NOMO-1 treated with dmso at 0.1 percent for 144 hours (cell line): ENCODE data around the gene CXXC4.
A peak's percentile ranks its signal among the peaks of the same experiment; 100 is the strongest.

Experiments
- DNase-seq: peaks from one replicate; lab custom pipeline; 2025; ENCODE audit not compliant: unreplicated experiment; lab: John Stamatoyannopoulos, UW

Gene CXXC4

GRCh38 chr4:104494822-104495559 lies at the start of gene CXXC4:
CXXC4 (minus strand) TSS chr4:104494894; CDS start chr4:104491802, 3,092 bp downstream.
- DNase-seq, result no peak

GRCh38 chr4:104533156-104533555 lies 38.5 kb upstream of the CXXC4 start:
- no peak for DNase-seq

GRCh38 chr4:104532677-104533076 lies 38.0 kb upstream of the CXXC4 start:
- DNase-seq, result no peak

- DNase-seq, result no peak
Measured at GRCh38 chr4:104531390-104531789, 36.7 kb upstream of the CXXC4 start.

- no peak for DNase-seq
Measured at GRCh38 chr4:104530426-104530825, 35.7 kb upstream of the CXXC4 start.

GRCh38 chr4:104524591-104524990 lies 29.9 kb upstream of the CXXC4 start:
- DNase-seq, result no peak

- no peak for DNase-seq
Measured at GRCh38 chr4:104524026-104524425, 29.3 kb upstream of the CXXC4 start.

GRCh38 chr4:104519588-104519987 lies 24.9 kb upstream of the CXXC4 start:
- no peak for DNase-seq

- no peak for DNase-seq
Measured at GRCh38 chr4:104516884-104517283, 22.2 kb upstream of the CXXC4 start.

- DNase-seq, result no peak
Measured at GRCh38 chr4:104508224-104508623, 13.5 kb upstream of the CXXC4 start.

GRCh38 chr4:104507112-104507511 lies 12.4 kb upstream of the CXXC4 start:
- DNase-seq, result peak; percentile 48

- DNase-seq, result no peak
Measured at GRCh38 chr4:104504536-104504935, 9.8 kb upstream of the CXXC4 start.

GRCh38 chr4:104502471-104502870 lies 7.8 kb upstream of the CXXC4 start:
- DNase-seq, result no peak

- no peak for DNase-seq
Measured at GRCh38 chr4:104501290-104501689, 6.6 kb upstream of the CXXC4 start.

- no peak for DNase-seq
Measured at GRCh38 chr4:104500442-104500841, 5.7 kb upstream of the CXXC4 start.

GRCh38 chr4:104494185-104494584 lies 509 bp downstream of the CXXC4 start:
- no peak for DNase-seq

GRCh38 chr4:104493081-104493831 lies 1.4 kb downstream of the CXXC4 start:
- no peak for DNase-seq

- no peak for DNase-seq
Measured at GRCh38 chr4:104492183-104492771, 2.4 kb downstream of the CXXC4 start.

- DNase-seq, result no peak
Measured at GRCh38 chr4:104491481-104492182, 3.1 kb downstream of the CXXC4 start.

GRCh38 chr4:104490770-104491480 lies 3.8 kb downstream of the CXXC4 start:
- no peak for DNase-seq
